HepG2 (cell line): ENCODE results near the gene VENTX. TPM values are rescaled to one million over a fixed set of nuclear protein-coding genes. Genes with fewer than 3 reads are reported as not detected.

Experiments
- ATAC-seq: fragments of 200-7000 bp; cut with Tn5 transposase; 3 replicates; pipeline ENCODE4 v1.9.1; 2020; ENCODE audit warnings: mild to moderate bottlenecking, moderate library complexity
- BruUV-seq: library from RNA; stranded (reverse); fragments of 400-500 nt; replicated peaks from 2 replicates; lab custom pipeline; 2021; lab: Mats Ljungman, UMichigan
- CTCF ChIA-PET: fragments of 300-600 bp; formaldehyde crosslinking; extraction: SDS; loops from one replicate; lab custom pipeline; 2021; ENCODE audit warnings: low total read pairs, inconsistent platforms, low intra/inter-chr PET ratio; lab: Yijun Ruan, JAX
- POLR2A ChIA-PET: fragments of 350-600 bp; sonication (Branson Sonifier 250); formaldehyde crosslinking; loops from one replicate; lab custom pipeline; 2020; ENCODE audit warnings: antibody characterized with exemption, inconsistent platforms; lab: Yijun Ruan, JAX
- DNase-seq: peaks from one replicate; pipeline ENCODE4 v3.0.0-alpha.2; 2015; ENCODE audit warnings: low spot score
- FAIRE-seq: peaks from 3 replicates; lab custom pipeline; 2011; peaks lifted over from hg19 to GRCh38; lab: Jason Lieb, UNC
- H2AFZ ChIP-seq: one replicate; pipeline ENCODE4 v1.6.1; 2011; ENCODE audit warnings: low read length, inconsistent platforms
- H3K27ac ChIP-seq: fragments of 300-600 bp; 3 replicates; pipeline ENCODE4 v1.8.0; 2011; ENCODE audit warnings: mixed run types, mild to moderate bottlenecking, mixed read lengths, low read length, inconsistent platforms; ENCODE audit not compliant: insufficient read depth; ENCODE audit errors: extremely low read length
- H3K27me3 ChIP-seq, 2 experiments: fragments of 200-600 bp in 1 of 2; 2 replicates in 1 of 2; 3 replicates in 1 of 2; pipeline versions ENCODE4 v1.6.0 to v1.8.0; 2011; ENCODE audit warnings: low read length in 2 of 2, mild to moderate bottlenecking in 2 of 2, moderate library complexity in 2 of 2, inconsistent platforms in 1 of 2; ENCODE audit not compliant: insufficient read depth in 2 of 2, control insufficient read depth in 1 of 2
- H3K36me3 ChIP-seq, 2 experiments: fragments of 200-600 bp in 1 of 2; replicated peaks in 1 of 2; 2 replicates in 1 of 2; 3 replicates in 1 of 2; pipeline versions ENCODE4 v1.5.1 to v1.8.0; 2011; ENCODE audit warnings: low read length in 2 of 2, inconsistent platforms in 1 of 2; ENCODE audit not compliant: insufficient read depth in 2 of 2, control insufficient read depth in 1 of 2
- H3K4me1 ChIP-seq: 2 replicates; pipeline ENCODE4 v1.5.1; 2012; ENCODE audit warnings: low read length, inconsistent platforms; ENCODE audit not compliant: insufficient read depth
- H3K4me2 ChIP-seq: 2 replicates; pipeline ENCODE4 v1.6.0; 2011; ENCODE audit warnings: low read depth, low read length, inconsistent platforms
- H3K4me3 ChIP-seq, 3 experiments: fragments of 200-600 bp in 1 of 3; sonication (generic), shearing (Covaris generic) in 1 of 3; replicated peaks in 1 of 3; 2 replicates each; pipeline ENCODE4 v1.5.1; 2011 to 2016; ENCODE audit warnings: low read length in 3 of 3, inconsistent platforms in 2 of 3, low read depth in 2 of 3, mild to moderate bottlenecking in 2 of 3, control low read depth in 1 of 3, mixed read lengths in 1 of 3; ENCODE audit not compliant: insufficient read depth in 1 of 3
- H3K79me2 ChIP-seq: one replicate; pipeline ENCODE4 v1.6.1; 2011; ENCODE audit warnings: low read length, inconsistent platforms; ENCODE audit not compliant: insufficient read depth
- H3K9ac ChIP-seq: 2 replicates; pipeline ENCODE4 v1.6.0; 2011; ENCODE audit warnings: mild to moderate bottlenecking, low read depth, low read length, inconsistent platforms; ENCODE audit not compliant: insufficient read depth
- H3K9me3 ChIP-seq: 2 replicates; pipeline ENCODE4 v1.5.1; 2012; ENCODE audit warnings: mild to moderate bottlenecking, low read length
- H4K20me1 ChIP-seq: 2 replicates; pipeline ENCODE4 v1.6.0; 2011; ENCODE audit warnings: inconsistent platforms, mild to moderate bottlenecking, low read length, moderate library complexity; ENCODE audit not compliant: insufficient read depth
- CENPT ChIP-seq: sonication (generic); formaldehyde crosslinking; IDR thresholded peaks from 2 replicates; pipeline ENCODE4 v1.8.0; 2022; ENCODE audit warnings: low read depth, mild to moderate bottlenecking, moderate library complexity, missing genetic modification reagents
- CSRNP1 ChIP-seq: sonication (generic); formaldehyde crosslinking; IDR thresholded peaks from 2 replicates; pipeline ENCODE4 v1.8.1; 2023; ENCODE audit warnings: mild to moderate bottlenecking, missing genetic modification reagents
- DNMT1 ChIP-seq: sonication (generic); formaldehyde crosslinking; IDR thresholded peaks from 2 replicates; pipeline ENCODE4 v1.5.1; 2020; ENCODE audit warnings: mild to moderate bottlenecking, missing genetic modification reagents
- EP300 ChIP-seq, 3 experiments: sonication (generic) in 1 of 3; formaldehyde crosslinking in 1 of 3; IDR thresholded peaks; 2 replicates each; pipeline versions ENCODE4 v1.5.1 to v1.6.1; 2011 to 2020; ENCODE audit warnings: low read depth in 2 of 3, low read length in 2 of 3, borderline replicate concordance in 1 of 3, improper control_type of control experiment in 1 of 3, mild to moderate bottlenecking in 1 of 3, missing genetic modification reagents in 1 of 3, moderate library complexity in 1 of 3
- HNF1B ChIP-seq: sonication (generic); formaldehyde crosslinking; IDR thresholded peaks from 2 replicates; pipeline ENCODE4 v1.5.1; 2020; ENCODE audit warnings: mild to moderate bottlenecking, moderate library complexity, missing genetic modification reagents
- MAFF ChIP-seq: IDR thresholded peaks from 2 replicates; pipeline ENCODE4 v1.6.1; 2011; ENCODE audit warnings: low read depth, low read length, improper control_type of control experiment
- MYC ChIP-seq: sonication (generic); formaldehyde crosslinking; IDR thresholded peaks from 2 replicates; pipeline ENCODE4 v1.9.0; 2021; ENCODE audit warnings: missing genetic modification reagents, borderline replicate concordance
- NFKB2 ChIP-seq: sonication (generic); formaldehyde crosslinking; IDR thresholded peaks from 2 replicates; pipeline ENCODE4 v1.4.0; 2020; ENCODE audit warnings: missing genetic modification reagents, borderline replicate concordance
- NR3C1 ChIP-seq: sonication (generic); formaldehyde crosslinking; IDR thresholded peaks from 2 replicates; pipeline ENCODE4 v1.4.0; 2020; ENCODE audit warnings: missing genetic modification reagents
- PHB2 ChIP-seq: fragments of 450-650 bp; IDR thresholded peaks from 2 replicates; pipeline ENCODE4 v1.6.1; 2018; ENCODE audit not compliant: partially characterized antibody
- REPIN1 ChIP-seq: sonication (generic); formaldehyde crosslinking; IDR thresholded peaks from 2 replicates; pipeline ENCODE4 v1.8.0; 2022; ENCODE audit warnings: missing genetic modification reagents, low read depth, mild to moderate bottlenecking, borderline replicate concordance
- RNF2 ChIP-seq: fragments of 450-650 bp; conservative IDR thresholded peaks from 2 replicates; pipeline ENCODE4 v1.6.1; 2016; ENCODE audit warnings: low read depth
- ZNF337 ChIP-seq: sonication (generic); formaldehyde crosslinking; IDR thresholded peaks from 2 replicates; pipeline ENCODE4 v1.5.1; 2020; ENCODE audit warnings: missing genetic modification reagents, low read depth, mild to moderate bottlenecking, borderline replicate concordance
- ZNF354B ChIP-seq: sonication (generic); formaldehyde crosslinking; IDR thresholded peaks from 2 replicates; pipeline ENCODE4 v1.8.0; 2022; ENCODE audit warnings: mild to moderate bottlenecking, missing genetic modification reagents
- ZNF432 ChIP-seq: sonication (generic); formaldehyde crosslinking; IDR thresholded peaks from 2 replicates; pipeline ENCODE4 v1.5.0; 2020; ENCODE audit warnings: missing genetic modification reagents, mild to moderate bottlenecking, borderline replicate concordance
- ZNF670 ChIP-seq: sonication (generic); formaldehyde crosslinking; IDR thresholded peaks from 2 replicates; pipeline ENCODE4 v1.8.0; 2022; ENCODE audit warnings: mild to moderate bottlenecking, missing genetic modification reagents, borderline replicate concordance
- ZNF766 ChIP-seq: sonication (generic); formaldehyde crosslinking; IDR thresholded peaks from 2 replicates; pipeline ENCODE4 v1.5.0; 2020; ENCODE audit warnings: missing genetic modification reagents, borderline replicate concordance
- ZSCAN25 ChIP-seq: sonication (generic); formaldehyde crosslinking; IDR thresholded peaks from 2 replicates; pipeline ENCODE4 v1.8.0; 2022; ENCODE audit warnings: mild to moderate bottlenecking, missing genetic modification reagents
- WGBS: methylation state at CpG from one replicate; pipeline ENCODE4 v1.1.6; 2017; ENCODE audit warnings: low lambda C conversion rate; 5-methylcytosine and 5-hydroxymethylcytosine counted together
- in situ Hi-C: cut with HindIII; loops from 2 replicates; pipeline ENCODE4 v1.10.0; 2017; ENCODE audit warnings: low pct_unique_long_range_greater_than_20kb; ENCODE audit not compliant: extremely low pct_ligation_motif_present
- intact Hi-C: fragments of 100-400 bp; cut with micrococcal nuclease; formaldehyde crosslinking; loops from one replicate; pipeline ENCODE4 v1.10.0; 2022; ENCODE audit not compliant: unreplicated experiment
- polyA plus RNA-seq, 8 experiments: library from polyadenylated mRNA; depleted of rRNA in 3 of 8; stranded (reverse) in 7 of 8; unstranded in 1 of 8; fragments of >200 nt; fragmentation: Illumina TruSeq in 4 of 8; extraction: Trizol in 4 of 8; gene quantifications; 2 replicates each; pipeline versions ENCODE4 v1.2.1 to v1.2.3, GENCODE V29; 2011 to 2016; ENCODE audit warnings: low read depth in 4 of 8, missing spikeins in 1 of 8, mixed read lengths in 1 of 8; ENCODE audit not compliant: insufficient read depth in 1 of 8
- total RNA-seq, 5 experiments: library from RNA; depleted of rRNA; stranded (reverse); fragments of >200 nt; fragmentation: Illumina TruSeq; extraction: Trizol; gene quantifications; 2 replicates each; pipeline ENCODE4 v1.2.3, GENCODE V29; 2016; ENCODE audit warnings: low read depth in 1 of 5

VENTX gene
- total and polyA plus RNA-seq, 2 of the 13 experiments (the other 11 are each of a cell fraction or from before 2014, with no cell fraction given) = not detected

GRCh38 chr10:133195611-133196010, 42.0 kb upstream of the VENTX start:
- no peak overlapping the region for H3K4me2 ChIP-seq
- TF ChIP-seq ZNF670 (CRISPR knock-in tag) (no peak), ZNF766 (no peak), NFKB2 (CRISPR knock-in tag) (no peak), MYC (CRISPR knock-in tag) (no peak), MAFF (no peak), ZSCAN25 (CRISPR knock-in tag) (no peak), EP300 (IDR thresholded peaks at IDR 0.05; ENCODE audit: low read depth in 2 of 2, low read length in 2 of 2) (no peak), EP300 (CRISPR knock-in tag; IDR thresholded peaks at IDR 0.05; ENCODE audit: borderline replicate concordance) (no peak), ZNF337 (CRISPR knock-in tag) (no peak), PHB2 (no peak), DNMT1 (CRISPR knock-in tag) (no peak), REPIN1 (CRISPR knock-in tag) (no peak), CSRNP1 (no peak), ZNF354B (CRISPR knock-in tag) (no peak), RNF2 (no peak), NR3C1 (no peak), HNF1B (CRISPR knock-in tag) (no peak), ZNF432 (CRISPR knock-in tag) (no peak), CENPT (CRISPR knock-in tag) (no peak)
- in situ Hi-C loops = no loop called here
- no peaks in the 10 kb centered on the region for H4K20me1 ChIP-seq
- no peak overlapping the region for H3K27ac ChIP-seq
- H2AFZ ChIP-seq = no peak overlapping the region
- no peaks in the 10 kb centered on the region for H3K4me1 ChIP-seq
- intact Hi-C loops = no loop called here
- H3K36me3 ChIP-seq = no peaks in the 10 kb centered on the region
- no peak overlapping the region for H3K4me3 ChIP-seq
- BruUV-seq = no TSS peak
- ChIA-PET CTCF (no interaction called here), POLR2A (no interaction called here)
- peaks cover 22 to 64% of the 10 kb centered on the region in 2 experiments; a peak in 4 of 5 replicates for H3K27me3 ChIP-seq
- no peaks in the 10 kb centered on the region for H3K79me2 ChIP-seq
- H3K9me3 ChIP-seq = no peaks in the 10 kb centered on the region
- no peak for DNase-seq
- ATAC-seq = no peak
- 55% methylated on average over 14 of the region's 23 CpGs for WGBS
- no peak for FAIRE-seq
- no peak overlapping the region for H3K9ac ChIP-seq
